Femur (tissue), 1 donor: ENCODE results near the gene CYCS.
"Not testable (repeated sequence)": the region's sequence is repeated elsewhere in the genome, so short reads cannot be mapped to it uniquely, and the experiment has no call there.

Experiments used
- DNase-seq: peaks from one replicate; pipeline ENCODE4 v3.0.0-alpha.2; 2017

Gene CYCS

GRCh38 chr7:25117226-25118047 is 7.6 kb downstream of the CYCS start:
- no peak for DNase-seq

- DNase-seq, result no peak
These were observed 8.4 kb downstream of the CYCS start for GRCh38 chr7:25116621-25117020.

- not testable (repeated sequence) for DNase-seq
These were observed 14.5 kb downstream of the CYCS start for GRCh38 chr7:25110514-25110913.

DNA sequence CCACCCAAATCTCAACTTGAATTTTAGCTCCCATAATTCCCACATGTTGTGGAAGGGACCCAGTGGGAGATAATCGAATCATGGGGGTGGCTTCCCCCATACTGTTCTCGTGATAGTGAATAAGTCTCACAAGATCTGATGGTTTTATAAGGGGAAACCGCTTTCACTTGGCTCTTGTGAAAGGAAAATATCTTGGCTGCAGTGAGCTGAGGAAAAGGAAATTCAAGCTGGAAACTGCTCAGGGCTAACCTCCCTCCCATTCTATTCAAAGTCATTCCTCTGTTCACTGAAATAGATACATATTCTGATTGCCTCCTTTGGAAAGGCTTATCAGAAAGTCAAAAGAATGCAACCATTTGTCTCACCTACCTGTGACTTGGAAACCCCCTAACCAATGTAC is 15.8 kb downstream of the CYCS start:
- no peak for DNase-seq

GRCh38 chr7:25105911-25106310 is 19.1 kb downstream of the CYCS start:
- DNase-seq, result no peak

GRCh38 chr7:25103773-25104172 is 21.3 kb downstream of the CYCS start:
- no peak for DNase-seq

DNA sequence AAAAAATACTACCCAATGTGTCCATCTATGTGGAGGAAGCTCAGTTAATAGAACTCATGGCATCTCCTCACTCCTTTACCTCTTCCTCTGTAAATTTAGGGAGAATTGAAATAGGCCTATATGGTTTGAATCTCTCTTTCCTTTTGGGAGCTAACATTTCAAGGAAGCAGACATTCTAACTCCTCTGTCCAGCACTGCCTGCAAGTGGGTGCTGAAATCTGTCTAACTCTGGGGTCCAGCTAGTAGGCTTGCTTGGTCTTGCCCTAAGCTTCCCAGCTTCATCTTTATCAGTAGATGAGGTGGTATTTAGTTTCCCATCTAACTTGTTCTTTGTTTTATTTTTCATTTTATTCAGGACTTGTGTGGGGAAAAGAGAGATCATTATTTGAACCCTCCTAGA is 23.2 kb downstream of the CYCS start:
- no peak for DNase-seq

GRCh38 chr7:25098096-25099046 is 26.7 kb downstream of the CYCS start:
- DNase-seq, result peak; percentile 59

GRCh38 chr7:25095516-25096345 is 29.3 kb downstream of the CYCS start:
- DNase-seq, result no peak

DNA sequence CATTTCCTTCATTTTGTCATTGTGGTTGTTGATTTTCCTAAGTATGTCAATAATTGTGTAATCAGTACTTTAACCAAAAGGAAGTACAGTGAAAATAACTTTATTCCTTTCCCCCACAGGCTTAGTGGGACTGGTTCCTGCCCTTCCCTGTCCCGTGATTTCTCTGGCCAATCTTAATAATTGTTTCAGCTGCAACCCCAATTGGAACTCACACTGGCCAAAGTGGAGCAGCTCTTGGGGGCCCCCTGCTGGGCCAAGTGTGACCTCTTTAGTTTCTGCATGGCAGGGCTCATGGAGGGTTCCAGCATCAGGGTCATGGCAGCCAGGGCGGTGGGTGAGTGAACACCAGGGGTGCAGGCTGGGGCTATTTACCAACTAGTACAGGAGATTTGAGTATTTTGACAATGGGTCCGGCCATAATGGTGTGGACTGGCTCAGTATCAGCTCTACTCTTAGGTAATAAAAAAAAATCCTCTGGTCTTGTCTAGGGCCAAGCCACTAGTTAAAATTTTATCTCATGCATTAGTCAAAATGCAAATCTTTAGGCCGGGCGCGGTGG is 31.7 kb downstream of the CYCS start:
- DNase-seq, result peak; percentile 65

DNA sequence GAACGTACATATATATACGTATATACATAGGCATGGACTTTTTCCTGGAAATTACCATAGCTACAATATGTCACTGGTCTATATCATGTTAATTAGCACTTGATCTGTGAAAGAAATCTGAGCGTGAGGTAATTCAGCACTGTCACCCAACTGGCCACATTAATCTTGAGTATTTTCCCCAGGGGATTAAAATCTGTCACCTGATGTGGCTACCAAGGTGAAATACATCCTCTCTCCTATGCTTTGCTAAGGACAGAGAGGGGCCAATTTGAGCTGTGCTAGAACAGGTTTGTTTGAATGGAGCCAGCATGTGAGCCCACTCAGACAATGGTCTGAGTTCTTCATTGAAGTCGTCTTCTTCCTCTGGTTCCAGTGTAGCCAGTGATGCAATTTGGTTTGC is 33.3 kb downstream of the CYCS start:
- no peak for DNase-seq

- DNase-seq, result no peak
These were observed 33.9 kb downstream of the CYCS start for GRCh38 chr7:25091176-25091575.

- no peak for DNase-seq
These were observed 34.7 kb downstream of the CYCS start for GRCh38 chr7:25090374-25090773.

DNA sequence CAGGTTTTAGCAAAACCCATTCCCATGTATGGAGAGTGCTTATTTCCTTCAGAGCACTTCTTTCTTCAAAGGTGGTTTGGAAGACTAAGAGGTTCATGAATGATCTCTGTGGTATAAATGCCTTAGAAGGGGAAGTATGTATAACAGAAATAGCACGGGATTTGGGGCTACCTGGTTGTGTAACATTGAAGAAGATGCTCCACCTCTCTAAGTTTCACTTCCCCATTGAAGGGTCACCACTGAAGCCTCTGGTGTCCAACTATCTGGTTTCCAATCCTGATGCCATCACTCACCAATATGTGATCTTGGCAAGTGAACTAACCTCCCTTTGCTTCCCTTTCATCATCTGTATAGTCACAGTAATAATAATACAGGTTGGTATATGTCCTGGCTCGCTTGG is 37.2 kb downstream of the CYCS start:
- no peak for DNase-seq

DNA sequence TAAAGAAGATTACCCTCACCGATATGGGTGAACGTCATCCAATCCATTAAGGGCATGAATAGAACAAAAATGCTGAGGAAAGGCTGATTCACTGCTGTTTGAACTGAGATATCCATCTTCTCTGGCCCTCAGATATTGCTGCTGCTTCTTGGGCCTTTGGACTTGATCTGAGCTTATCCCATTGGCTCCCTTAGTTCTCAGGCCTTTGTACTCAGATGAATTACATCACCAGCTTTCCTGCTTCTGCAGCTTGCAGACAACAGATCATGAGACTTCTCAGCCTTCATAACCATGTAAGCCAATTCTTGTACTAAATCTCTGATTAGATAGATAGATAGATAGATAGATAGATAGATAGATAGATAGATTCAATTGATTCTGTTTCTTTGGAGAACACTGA is 40.2 kb downstream of the CYCS start:
- DNase-seq, result no peak

DNA sequence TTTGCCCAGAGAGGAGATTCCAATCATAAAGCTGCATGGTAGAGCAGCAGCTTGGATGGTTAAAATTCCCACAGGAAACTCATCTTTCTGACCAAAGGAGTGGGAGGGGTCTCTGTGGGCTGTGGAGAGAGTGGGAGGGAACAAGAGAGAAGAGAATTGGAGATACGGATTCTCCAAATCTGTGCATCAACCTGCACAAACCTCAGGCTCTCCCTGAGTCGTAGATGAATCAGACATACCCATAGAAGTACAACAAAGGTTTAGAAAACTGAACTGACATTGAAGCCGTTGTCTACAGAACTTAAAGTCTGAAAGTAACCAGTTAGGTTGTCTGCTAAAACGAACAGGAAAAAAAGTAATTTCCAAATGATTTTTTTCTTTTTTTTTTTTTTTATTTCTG is 41.9 kb downstream of the CYCS start:
- no peak for DNase-seq

DNA sequence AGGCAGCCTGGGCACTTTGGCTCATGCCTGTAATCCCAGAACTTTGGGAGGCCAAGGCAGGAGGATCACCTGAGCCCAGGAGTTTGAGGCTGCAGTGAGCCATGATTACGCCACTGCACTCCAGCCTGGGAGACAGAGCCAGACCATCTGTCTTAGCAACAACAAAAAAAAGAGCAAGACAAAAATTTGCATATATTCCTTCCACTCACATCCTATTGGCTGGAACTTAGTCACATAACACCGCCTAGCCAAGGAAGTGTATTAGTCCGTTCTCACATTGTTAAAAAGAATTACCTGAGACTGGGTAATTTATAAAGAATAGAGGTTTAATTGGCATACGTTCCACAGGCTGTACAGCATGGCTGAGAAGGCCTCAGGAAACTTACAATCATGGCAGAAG is 43.0 kb downstream of the CYCS start:
- DNase-seq, result not testable (repeated sequence)

GRCh38 chr7:25077096-25077495 is 48.0 kb downstream of the CYCS start:
- DNase-seq, result no peak

DNA sequence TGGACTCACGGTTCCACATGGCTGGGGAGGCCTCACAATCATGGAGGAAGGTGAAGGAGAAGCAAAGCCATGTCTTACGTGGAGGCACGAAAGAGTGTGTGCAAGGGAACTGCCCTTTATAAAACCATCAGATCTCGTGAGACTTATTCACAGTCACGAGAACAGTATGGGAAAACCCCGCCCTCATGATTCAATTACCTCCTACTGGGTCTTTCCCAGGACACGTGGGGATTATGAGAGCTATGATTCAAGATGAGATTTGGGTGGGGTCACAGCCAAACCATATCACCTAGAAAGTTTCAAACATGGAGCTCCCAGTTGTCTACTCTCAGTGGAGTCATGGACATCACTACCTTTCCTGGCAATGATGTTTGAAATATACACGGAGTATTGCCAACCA is 49.6 kb downstream of the CYCS start:
- no peak for DNase-seq

DNA sequence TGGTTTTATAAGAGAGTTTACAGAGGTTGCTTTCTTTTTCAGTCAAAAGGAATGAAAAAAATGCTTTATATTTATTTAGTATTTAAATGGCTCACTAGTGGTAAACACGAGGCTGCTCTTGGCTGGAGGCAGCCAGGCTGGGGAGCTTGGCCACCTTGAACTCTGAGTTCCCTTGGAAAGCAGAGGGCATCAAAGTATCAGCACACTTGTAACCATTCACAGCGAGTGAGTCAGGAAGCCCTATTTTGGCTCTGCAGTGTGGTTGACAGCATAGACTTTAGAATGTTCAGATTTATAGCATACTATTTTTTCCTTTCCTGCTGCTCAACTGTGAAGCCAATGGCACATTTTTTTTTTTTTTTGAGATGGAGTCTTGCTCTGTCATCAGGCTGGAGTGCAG is 51.6 kb downstream of the CYCS start:
- peak; percentile 32 for DNase-seq
